ENCODE data around the gene CYTIP. TPM values are rescaled to one million over a fixed set of nuclear protein-coding genes. Genes with fewer than 3 reads are reported as not detected.

The CYTIP gene
- total RNA-seq, 1 experiment from 2014 or later = 1.2 TPM

GRCh38 chr2:157476953-157477709, 33.2 kb upstream of the CYTIP start (continued):
- TF ChIP-seq GABPB1 (CRISPR knock-in tag; IDR thresholded peaks at IDR 0.05) (no peak), ZNF512 (CRISPR knock-in tag; IDR thresholded peaks at IDR 0.05; ENCODE audit: borderline replicate concordance) (no peak), ATF1 (CRISPR knock-in tag; IDR thresholded peaks at IDR 0.05) (no peak), CREB1 (CRISPR knock-in tag; IDR thresholded peaks at IDR 0.05) (no peak), NFATC4 (CRISPR knock-in tag; IDR thresholded peaks at IDR 0.05) (no peak)

GRCh38 chr2:157475722-157476390, 32.0 kb upstream of the CYTIP start:
- H3K4me1 Mint-ChIP-seq = no peaks in the 10 kb centered on the region

GRCh38 chr2:157473581-157473980, 29.7 kb upstream of the CYTIP start:
- H3K27me3 Mint-ChIP-seq (ENCODE audit: low read depth) = peaks cover 4% of the 10 kb centered on the region
- no peaks in the 10 kb centered on the region for H3K36me3 Mint-ChIP-seq
- no peaks in the 10 kb centered on the region for H3K9me3 Mint-ChIP-seq
- H3K4me3 Mint-ChIP-seq = no peak overlapping the region
- ChIA-PET CTCF (interaction anchor here (0.8 kb wide), 1 partner anchor 138 kb away, joined by 3 read pairs; no protein-coding TSS in a partner anchor), POLR2A (no interaction called here)
- H3K4me1 Mint-ChIP-seq = no peaks in the 10 kb centered on the region
- TF ChIP-seq NFATC4 (CRISPR knock-in tag; IDR thresholded peaks at IDR 0.05) (no peak), JAZF1 (CRISPR knock-in tag; IDR thresholded peaks at IDR 0.05) (no peak), SMAD3 (CRISPR knock-in tag; IDR thresholded peaks at IDR 0.05; ENCODE audit: borderline replicate concordance) (no peak), STAT6 (CRISPR knock-in tag; conservative IDR thresholded peaks at IDR 0.05; ENCODE audit: low read depth) (no peak), GRHL2 (CRISPR knock-in tag; IDR thresholded peaks at IDR 0.05; ENCODE audit: insufficient replicate concordance, severe bottlenecking) (no peak), IRF1 (CRISPR knock-in tag; IDR thresholded peaks at IDR 0.05) (no peak), ZSCAN18 (CRISPR knock-in tag; IDR thresholded peaks at IDR 0.05) (no peak), ZNF512 (CRISPR knock-in tag; IDR thresholded peaks at IDR 0.05; ENCODE audit: borderline replicate concordance) (no peak), PREB (CRISPR knock-in tag; IDR thresholded peaks at IDR 0.05; ENCODE audit: borderline replicate concordance) (no peak), ATF2 (CRISPR knock-in tag; IDR thresholded peaks at IDR 0.05; ENCODE audit: borderline replicate concordance, low read depth) (no peak)
- no peak for ATAC-seq
- no peak overlapping the region for H3K27ac Mint-ChIP-seq
- no peak for DNase-seq (ENCODE audit: low spot score)

More at GRCh38 chr2:157475722-157476390, 32.0 kb upstream of the CYTIP start:
- no peak overlapping the region for H3K4me3 Mint-ChIP-seq
- ChIA-PET POLR2A (no interaction called here), CTCF (no interaction called here)
- TF ChIP-seq ZNF317 (CRISPR knock-in tag; IDR thresholded peaks at IDR 0.05; ENCODE audit: borderline replicate concordance, low read depth) = no peak
- TF ChIP-seq ZSCAN18 (CRISPR knock-in tag; IDR thresholded peaks at IDR 0.05) = no peak
- no peak for TF ChIP-seq HMGA2 (CRISPR knock-in tag; IDR thresholded peaks at IDR 0.05)
- no peak for TF ChIP-seq TP53 (CRISPR knock-in tag; IDR thresholded peaks at IDR 0.05)
- no peak for TF ChIP-seq KAT7 (CRISPR knock-in tag; IDR thresholded peaks at IDR 0.05; ENCODE audit: borderline replicate concordance)
- 0 out of 2 replicates have a peak, but pooled peaks cover 3% of the 10 kb centered on the region for H3K9me3 Mint-ChIP-seq
- no peak overlapping the region for H3K27ac Mint-ChIP-seq
- ATAC-seq = no peak
- no peaks in the 10 kb centered on the region; the same call in none of the 2 replicates for H3K27me3 Mint-ChIP-seq (ENCODE audit: low read depth)
- no peak for DNase-seq (ENCODE audit: low spot score)
- H3K36me3 Mint-ChIP-seq = no peaks in the 10 kb centered on the region
